SU-DHL-6 (cell line): Measurements from ENCODE around the gene PRDM5.

Source experiments
- CTCF ChIP-seq: fragments of 200-600 bp; sonication (generic); IDR thresholded peaks from one replicate; pipeline ENCODE4 v1.5.1; 2017; ENCODE audit warnings: antibody characterized with exemption, mild to moderate bottlenecking, low read length, moderate library complexity; ENCODE audit not compliant: insufficient read depth, poor library complexity, severe bottlenecking
- EZH2phosphoT487 ChIP-seq: fragments of 200-600 bp; sonication (generic), shearing (Covaris generic); conservative IDR thresholded peaks from 2 replicates; pipeline ENCODE4 v1.6.1; 2018; ENCODE audit warnings: mild to moderate bottlenecking, antibody characterized with exemption, low read length, moderate library complexity, mixed read lengths

- TF ChIP-seq EZH2phosphoT487 (no peak), CTCF (no peak)
Observed at GRCh38 chr4:120819805-120820437, 102.6 kb downstream of the PRDM5 start.
